ENCODE data around the gene PIR. TPM values are rescaled to one million over a fixed set of nuclear protein-coding genes. Genes with fewer than 3 reads are reported as not detected.

The PIR gene
- total and polyA plus RNA-seq, 7 experiments from 2014 or later = 0.49 to 4.6 (median 0.70) TPM; not detected in 4

DNA sequence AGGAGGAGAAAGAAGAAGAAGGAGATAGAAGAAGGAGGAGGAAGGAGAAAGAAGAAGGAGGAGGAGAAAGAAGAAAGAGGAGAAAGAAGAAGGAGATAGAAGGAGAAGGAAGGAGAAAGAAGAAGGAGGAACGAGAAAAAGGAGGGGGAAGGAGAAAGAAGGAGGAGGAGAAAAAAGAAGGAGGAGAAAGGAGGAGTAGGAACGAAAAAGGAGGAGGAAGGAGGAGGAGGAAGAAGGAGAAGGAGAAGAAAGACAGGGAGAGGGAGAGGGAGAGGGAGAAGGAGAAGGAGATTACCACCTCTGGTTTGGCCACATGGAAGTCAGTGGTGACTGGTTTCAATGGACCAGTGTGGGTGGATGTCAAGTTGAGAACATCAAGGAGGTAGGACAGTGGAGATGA lies 58.9 kb downstream of the PIR start:
- ChIA-PET POLR2A (no interaction called here), CTCF (no interaction called here)
- ATAC-seq (no peak), DNase-seq (no peak)
- Histone ChIP-seq H3K4me3 (ENCODE audit: low read length) (no peak overlapping the region), H3K9me3 (ENCODE audit: control insufficient read depth in 2 of 3, low read length in 3 of 3) (no peaks in the 10 kb centered on the region), H3K4me1 (ENCODE audit: control insufficient read depth in 2 of 2, insufficient read depth in 2 of 2, low read length in 2 of 2) (no peaks in the 10 kb centered on the region), H3K36me3 (ENCODE audit: control insufficient read depth in 2 of 3, insufficient read depth in 3 of 3, low read length in 3 of 3) (no peaks in the 10 kb centered on the region), H3K27ac (ENCODE audit: low read depth, low read length) (no peak overlapping the region), H3K27me3 (ENCODE audit: control insufficient read depth in 2 of 2, insufficient read depth in 2 of 2, low read length in 2 of 2) (no peaks in the 10 kb centered on the region)
- H3K36me3 Mint-ChIP-seq = peaks cover 0 to 2% (median 0%) of the 10 kb centered on the region in 5 donors
- peaks cover 10 to 29% (median 20%) of the 10 kb centered on the region in 5 donors for H3K27me3 Mint-ChIP-seq
- H3K27ac Mint-ChIP-seq = no peak overlapping the region
- no peak overlapping the region for H3K4me3 Mint-ChIP-seq
- peaks cover 0 to 3% (median 0%) of the 10 kb centered on the region in 11 donors for H3K9me3 Mint-ChIP-seq
- intact Hi-C loops (cut with micrococcal nuclease) = no loop called here
- peaks cover 0 to 2% (median 0%) of the 10 kb centered on the region in 7 donors for H3K4me1 Mint-ChIP-seq

DNA sequence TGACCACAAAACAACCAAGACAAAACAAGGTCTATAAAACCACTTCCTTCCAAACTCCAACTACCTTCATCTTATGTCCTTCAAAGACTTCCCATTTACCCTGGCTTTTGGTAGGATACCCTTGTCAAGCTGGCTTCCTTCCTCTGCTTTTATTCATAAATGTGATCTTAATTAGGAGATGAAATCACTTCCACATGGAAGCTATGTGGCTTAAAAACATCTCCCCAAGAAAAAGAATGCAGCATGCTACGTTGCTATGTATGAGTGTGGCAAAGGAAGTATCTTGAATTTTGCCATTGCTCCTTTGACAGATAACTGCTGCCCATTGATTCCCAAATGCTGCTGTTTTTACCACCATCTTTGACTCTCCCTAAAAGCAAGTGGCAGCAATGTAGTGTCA lies 62.5 kb downstream of the PIR start:
- ATAC-seq = no peak
- H3K36me3 Mint-ChIP-seq = peaks cover 0 to 4% (median 0%) of the 10 kb centered on the region in 5 donors
- intact Hi-C loops (cut with micrococcal nuclease) = no loop called here

DNA sequence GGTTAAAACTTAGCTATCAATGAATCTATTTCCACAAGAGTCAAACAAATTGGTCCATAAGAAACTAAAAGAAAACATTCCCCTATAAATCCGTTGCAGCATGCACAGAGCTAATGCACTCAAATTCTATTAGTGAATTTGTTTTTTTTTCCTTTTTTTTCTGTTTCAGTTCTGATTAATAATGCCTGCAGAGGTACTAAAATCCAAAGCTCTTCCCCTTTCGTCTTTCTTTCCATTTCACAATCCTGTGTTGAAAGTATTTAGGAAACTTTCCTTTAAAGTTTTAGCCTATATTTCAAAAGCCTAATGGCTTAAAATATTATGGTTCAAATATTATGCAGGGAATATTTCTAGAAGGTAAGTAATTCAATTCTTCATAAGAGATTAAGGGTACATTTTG lies 63.1 kb downstream of the PIR start:
- no peak overlapping the region for H3K27ac ChIP-seq (ENCODE audit: low read depth, low read length)
- no peaks in the 10 kb centered on the region for H3K4me1 ChIP-seq (ENCODE audit: control insufficient read depth in 2 of 2, insufficient read depth in 2 of 2, low read length in 2 of 2)
- ATAC-seq (no peak), DNase-seq (no peak)
- H3K9me3 ChIP-seq (ENCODE audit: control insufficient read depth in 2 of 3, low read length in 3 of 3) = no peaks in the 10 kb centered on the region
- H3K4me3 ChIP-seq (ENCODE audit: low read length) = no peak overlapping the region
- H3K27me3 Mint-ChIP-seq = peaks cover 10 to 29% (median 21%) of the 10 kb centered on the region in 5 donors
- H3K27ac Mint-ChIP-seq = no peak overlapping the region
- ChIA-PET POLR2A (no interaction called here), CTCF (no interaction called here)
- no peak overlapping the region for H3K4me3 Mint-ChIP-seq
- peaks cover 0 to 4% (median 0%) of the 10 kb centered on the region in 5 donors for H3K36me3 Mint-ChIP-seq
- H3K4me1 Mint-ChIP-seq = no peaks in the 10 kb centered on the region
- intact Hi-C loops (cut with micrococcal nuclease) = no loop called here
- H3K36me3 ChIP-seq (ENCODE audit: control insufficient read depth in 2 of 3, insufficient read depth in 3 of 3, low read length in 3 of 3) = no peaks in the 10 kb centered on the region
- no peaks in the 10 kb centered on the region for H3K27me3 ChIP-seq (ENCODE audit: control insufficient read depth in 2 of 2, insufficient read depth in 2 of 2, low read length in 2 of 2)
- peaks cover 0 to 3% (median 0%) of the 10 kb centered on the region in 11 donors for H3K9me3 Mint-ChIP-seq

More for the DNA sequence above, 62.5 kb downstream of the PIR start:
- no peaks in the 10 kb centered on the region for H3K27me3 ChIP-seq (ENCODE audit: control insufficient read depth in 2 of 2, insufficient read depth in 2 of 2, low read length in 2 of 2)
- Mint-ChIP-seq H3K4me3 (no peak overlapping the region), H3K27me3 (peaks cover 10 to 29% (median 21%) of the 10 kb centered on the region in 5 donors), H3K27ac (no peak overlapping the region), H3K4me1 (no peaks in the 10 kb centered on the region), H3K9me3 (peaks cover 0 to 3% (median 0%) of the 10 kb centered on the region in 11 donors)
- no peaks in the 10 kb centered on the region for H3K9me3 ChIP-seq (ENCODE audit: control insufficient read depth in 2 of 3, low read length in 3 of 3)
- H3K36me3 ChIP-seq (ENCODE audit: control insufficient read depth in 2 of 3, insufficient read depth in 3 of 3, low read length in 3 of 3) = no peaks in the 10 kb centered on the region
- ChIA-PET POLR2A (no interaction called here), CTCF (no interaction called here)
- no peak for DNase-seq
- H3K4me3 ChIP-seq (ENCODE audit: low read length) = no peak overlapping the region
- H3K4me1 ChIP-seq (ENCODE audit: control insufficient read depth in 2 of 2, insufficient read depth in 2 of 2, low read length in 2 of 2) = no peaks in the 10 kb centered on the region
- no peak overlapping the region for H3K27ac ChIP-seq (ENCODE audit: low read depth, low read length)

DNA sequence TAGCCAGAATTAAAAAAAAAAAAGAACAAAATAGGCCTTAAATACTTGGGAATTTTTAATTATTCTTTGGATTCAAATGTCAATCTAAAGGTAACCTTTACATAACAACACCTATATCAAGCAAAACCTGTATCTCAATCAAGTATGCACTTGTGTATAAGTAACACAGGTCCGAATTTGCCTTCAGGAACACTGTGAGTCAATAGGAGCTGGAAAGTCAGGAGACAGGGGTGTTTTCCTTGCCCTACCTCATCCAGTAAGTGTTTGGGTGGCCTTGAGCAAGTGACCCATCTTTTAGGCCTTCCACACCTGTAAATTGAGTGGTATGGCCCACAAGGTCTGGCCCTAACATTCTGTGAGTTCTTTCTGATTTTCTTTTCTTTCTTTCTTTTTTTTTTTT lies 68.1 kb downstream of the PIR start:
- POLR2A ChIA-PET = no interaction called here
- Mint-ChIP-seq H3K9me3 (no peaks in the 10 kb centered on the region), H3K27ac (no peak overlapping the region), H3K27me3 (peaks cover 0 to 3% (median 0%) of the 10 kb centered on the region in 5 donors), H3K4me3 (no peak overlapping the region), H3K36me3 (peaks cover 0 to 2% (median 0%) of the 10 kb centered on the region in 5 donors), H3K4me1 (no peaks in the 10 kb centered on the region)
- Histone ChIP-seq H3K36me3 (ENCODE audit: control insufficient read depth in 2 of 3, insufficient read depth in 3 of 3, low read length in 3 of 3) (no peaks in the 10 kb centered on the region), H3K9me3 (ENCODE audit: control insufficient read depth in 2 of 3, low read length in 3 of 3) (no peaks in the 10 kb centered on the region), H3K4me1 (ENCODE audit: control insufficient read depth in 2 of 2, insufficient read depth in 2 of 2, low read length in 2 of 2) (no peaks in the 10 kb centered on the region), H3K4me3 (ENCODE audit: low read length) (no peak overlapping the region), H3K27ac (ENCODE audit: low read depth, low read length) (no peak overlapping the region), H3K27me3 (ENCODE audit: control insufficient read depth in 2 of 2, insufficient read depth in 2 of 2, low read length in 2 of 2) (no peaks in the 10 kb centered on the region)
- CTCF ChIA-PET = no interaction called here
- no peak for ATAC-seq
- intact Hi-C loops (cut with micrococcal nuclease) = no loop called here
- no peak for DNase-seq

DNA sequence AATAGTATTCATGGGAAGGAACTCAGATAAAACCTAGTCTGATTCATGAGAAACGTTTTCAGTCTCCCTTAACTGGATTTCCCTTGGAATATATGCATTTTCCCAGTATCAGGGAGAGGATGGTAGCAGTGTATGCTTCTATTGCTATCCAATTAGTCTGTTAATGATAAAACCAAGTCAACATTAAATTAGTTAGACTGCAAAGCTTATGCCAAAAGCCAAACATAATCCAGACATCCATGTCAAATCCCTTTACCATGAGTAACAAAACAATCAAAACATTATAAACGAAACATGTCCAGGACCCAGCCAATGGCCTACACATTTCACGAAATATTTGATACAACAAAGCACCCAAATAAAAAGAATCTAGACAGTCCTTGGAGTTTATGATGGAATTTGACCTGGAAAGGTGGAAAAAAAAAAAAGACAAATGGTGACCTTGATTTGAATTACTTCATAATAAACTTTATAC lies 74.4 kb downstream of the PIR start:
- H3K4me3 Mint-ChIP-seq = no peak overlapping the region
- H3K4me1 Mint-ChIP-seq = no peaks in the 10 kb centered on the region
- CTCF ChIA-PET = no interaction called here
- Histone ChIP-seq H3K4me3 (ENCODE audit: low read length) (no peak overlapping the region), H3K27me3 (ENCODE audit: control insufficient read depth in 2 of 2, insufficient read depth in 2 of 2, low read length in 2 of 2) (no peaks in the 10 kb centered on the region), H3K27ac (ENCODE audit: low read depth, low read length) (no peak overlapping the region), H3K4me1 (ENCODE audit: control insufficient read depth in 2 of 2, insufficient read depth in 2 of 2, low read length in 2 of 2) (no peaks in the 10 kb centered on the region), H3K9me3 (ENCODE audit: control insufficient read depth in 2 of 3, low read length in 3 of 3) (no peaks in the 10 kb centered on the region), H3K36me3 (ENCODE audit: control insufficient read depth in 2 of 3, insufficient read depth in 3 of 3, low read length in 3 of 3) (no peaks in the 10 kb centered on the region)
- intact Hi-C loops (cut with micrococcal nuclease) = no loop called here
- ATAC-seq = no peak
- H3K9me3 Mint-ChIP-seq = peaks cover 0 to 19% (median 4%) of the 10 kb centered on the region in 11 donors
- H3K27me3 Mint-ChIP-seq = peaks cover 0 to 4% (median 0%) of the 10 kb centered on the region in 5 donors
- no peak for DNase-seq
- H3K36me3 Mint-ChIP-seq = peaks cover 0 to 7% (median 0%) of the 10 kb centered on the region in 5 donors
- no peak overlapping the region for H3K27ac Mint-ChIP-seq
- POLR2A ChIA-PET = no interaction called here

DNA sequence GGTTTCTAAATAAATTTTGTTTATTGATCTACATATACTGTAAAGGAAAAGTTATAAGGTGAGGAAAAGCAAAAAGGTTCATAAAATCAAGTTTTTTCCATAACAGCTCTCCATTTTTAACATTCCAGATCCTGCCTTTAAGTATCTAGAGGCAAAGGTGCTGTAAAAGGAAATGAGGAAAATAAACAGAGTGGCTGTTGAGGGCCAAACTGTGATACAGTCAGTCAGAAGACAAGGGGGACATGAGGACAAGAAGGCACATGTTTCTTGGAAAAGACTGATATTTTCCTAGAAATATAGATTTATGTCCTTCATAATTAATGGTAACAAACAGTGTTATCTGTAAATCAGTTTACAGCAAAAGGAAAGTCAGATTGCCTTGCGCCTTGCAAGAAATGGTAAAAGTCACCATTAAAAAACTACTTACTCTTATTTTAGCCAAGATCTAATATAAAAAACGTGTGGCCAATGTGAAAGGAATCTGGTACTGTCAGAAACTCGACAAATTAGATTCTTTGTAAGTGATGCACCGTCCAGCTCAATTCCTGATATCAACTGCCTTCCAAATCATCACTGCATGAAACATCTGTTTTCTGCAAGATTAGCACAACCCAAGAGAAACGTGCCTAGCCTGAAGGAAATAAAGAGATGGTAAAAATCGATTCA lies 75.0 kb downstream of the PIR start:
- DNase-seq = no peak
- Histone ChIP-seq H3K4me1 (ENCODE audit: control insufficient read depth in 2 of 2, insufficient read depth in 2 of 2, low read length in 2 of 2) (no peaks in the 10 kb centered on the region), H3K27ac (ENCODE audit: low read depth, low read length) (no peak overlapping the region), H3K36me3 (ENCODE audit: control insufficient read depth in 2 of 3, insufficient read depth in 3 of 3, low read length in 3 of 3) (no peaks in the 10 kb centered on the region), H3K9me3 (ENCODE audit: control insufficient read depth in 2 of 3, low read length in 3 of 3) (no peaks in the 10 kb centered on the region), H3K4me3 (ENCODE audit: low read length) (no peak overlapping the region), H3K27me3 (ENCODE audit: control insufficient read depth in 2 of 2, insufficient read depth in 2 of 2, low read length in 2 of 2) (no peaks in the 10 kb centered on the region)
- CTCF ChIA-PET = no interaction called here
- POLR2A ChIA-PET = no interaction called here
- intact Hi-C loops (cut with micrococcal nuclease) = no loop called here
- peaks cover 0 to 4% (median 1%) of the 10 kb centered on the region in 5 donors for H3K27me3 Mint-ChIP-seq
- H3K36me3 Mint-ChIP-seq = peaks cover 0 to 7% (median 0%) of the 10 kb centered on the region in 5 donors
- H3K4me1 Mint-ChIP-seq = no peaks in the 10 kb centered on the region
- H3K27ac Mint-ChIP-seq = no peak overlapping the region
- no peak overlapping the region for H3K4me3 Mint-ChIP-seq
- peaks cover 0 to 19% (median 4%) of the 10 kb centered on the region in 11 donors for H3K9me3 Mint-ChIP-seq
- no peak for ATAC-seq
